ENCODE results near the gene TSKS.

The TSKS gene

GRCh38 chr19:49795615-49796014 lies 32.5 kb upstream of the TSKS start:
- no peak for DNase-seq (ENCODE audit: low spot score)

- DNase-seq (ENCODE audit: low spot score): peak; percentile 82
Observed at GRCh38 chr19:49793561-49793840, 30.4 kb upstream of the TSKS start.

- no peak for DNase-seq (ENCODE audit: low spot score)
Observed at GRCh38 chr19:49792829-49793560, 29.9 kb upstream of the TSKS start.

GRCh38 chr19:49791776-49792445 lies 28.8 kb upstream of the TSKS start:
- no peak for DNase-seq (ENCODE audit: low spot score)

GRCh38 chr19:49790866-49791265 lies 27.8 kb upstream of the TSKS start:
- DNase-seq (ENCODE audit: low spot score): no peak

GRCh38 chr19:49788857-49789256 lies 25.8 kb upstream of the TSKS start:
- no peak for DNase-seq (ENCODE audit: low spot score)

GRCh38 chr19:49787746-49788145 lies 24.6 kb upstream of the TSKS start:
- DNase-seq (ENCODE audit: low spot score): no peak

GRCh38 chr19:49786376-49786820 lies 23.3 kb upstream of the TSKS start:
- no peak for DNase-seq (ENCODE audit: low spot score)

- no peak for DNase-seq (ENCODE audit: low spot score)
Observed at GRCh38 chr19:49782515-49782914, 19.4 kb upstream of the TSKS start.

GRCh38 chr19:49781394-49781793 lies 18.3 kb upstream of the TSKS start:
- DNase-seq (ENCODE audit: low spot score): no peak

GRCh38 chr19:49780861-49781260 lies 17.8 kb upstream of the TSKS start:
- no peak for DNase-seq (ENCODE audit: low spot score)

GRCh38 chr19:49779731-49780555 lies 16.8 kb upstream of the TSKS start:
- no peak for DNase-seq (ENCODE audit: low spot score)

- DNase-seq (ENCODE audit: low spot score): no peak
Observed at GRCh38 chr19:49776371-49776764, 13.3 kb upstream of the TSKS start.

GRCh38 chr19:49775742-49776370 lies 12.8 kb upstream of the TSKS start:
- DNase-seq (ENCODE audit: low spot score): no peak

- no peak for DNase-seq (ENCODE audit: low spot score)
Observed at GRCh38 chr19:49774969-49775368, 11.9 kb upstream of the TSKS start.

GRCh38 chr19:49773663-49774350 lies 10.7 kb upstream of the TSKS start:
- DNase-seq (ENCODE audit: low spot score): no peak

GRCh38 chr19:49772850-49773432 lies 9.8 kb upstream of the TSKS start:
- DNase-seq (ENCODE audit: low spot score): no peak

GRCh38 chr19:49771674-49772139 lies 8.6 kb upstream of the TSKS start:
- no peak for DNase-seq (ENCODE audit: low spot score)

GRCh38 chr19:49770529-49770928 lies 7.4 kb upstream of the TSKS start:
- DNase-seq (ENCODE audit: low spot score): no peak

GRCh38 chr19:49767967-49768581 lies 5.0 kb upstream of the TSKS start:
- DNase-seq (ENCODE audit: low spot score): no peak

- DNase-seq (ENCODE audit: low spot score): no peak
Observed at GRCh38 chr19:49767381-49767780, 4.3 kb upstream of the TSKS start.

Data from kidney capillary endothelial cell (primary cell).